Mononuclear cell (primary cell): Measurements from ENCODE around the gene SPON1. TPM values are rescaled to one million over a fixed set of nuclear protein-coding genes. Genes with fewer than 3 reads are reported as not detected.
"Not testable (repeated sequence)": the region's sequence is repeated elsewhere in the genome, so short reads cannot be mapped to it uniquely, and the experiment has no call there.

Experiments
- H3K27me3 ChIP-seq: 2 replicates; pipeline ENCODE4 v1.6.0; 2011; ENCODE audit warnings: low read length, control low read depth; ENCODE audit not compliant: insufficient read depth
- H3K4me1 ChIP-seq: 2 replicates; pipeline ENCODE4 v1.5.1; 2011; ENCODE audit warnings: mild to moderate bottlenecking, low read length, control low read depth; ENCODE audit not compliant: insufficient read depth
- H3K4me3 ChIP-seq: 2 replicates; pipeline ENCODE4 v1.5.1; 2011; ENCODE audit warnings: mild to moderate bottlenecking, low read length, moderate library complexity
- H3K9me3 ChIP-seq: 2 replicates; pipeline ENCODE4 v1.5.1; 2011; ENCODE audit warnings: low read depth, mild to moderate bottlenecking, control low read depth, low read length
- total RNA-seq: library from RNA; depleted of rRNA; stranded (reverse); fragments of >200 nt; gene quantifications from one replicate; pipeline ENCODE4 v1.2.3, GENCODE V29; 2012

SPON1 gene
- total RNA-seq, 1 donor = 0.94 TPM

- no peaks in the 10 kb centered on the region for H3K27me3 ChIP-seq
- H3K4me3 ChIP-seq = no peak overlapping the region
- peaks cover 8% of the 10 kb centered on the region for H3K9me3 ChIP-seq
- no peaks in the 10 kb centered on the region for H3K4me1 ChIP-seq
Observed at GRCh38 chr11:14150878-14151277, 188.4 kb downstream of the SPON1 start.

- not testable (repeated sequence) for H3K4me3 ChIP-seq, H3K4me1 ChIP-seq, H3K27me3 ChIP-seq
- H3K9me3 ChIP-seq = peaks cover 26% of the 10 kb centered on the region
Observed at GRCh38 chr11:14154103-14154502, 191.6 kb downstream of the SPON1 start.

GRCh38 chr11:14158393-14158792 lies 195.9 kb downstream of the SPON1 start:
- H3K4me1 ChIP-seq = no peaks in the 10 kb centered on the region
- peaks cover 26% of the 10 kb centered on the region for H3K9me3 ChIP-seq
- peaks cover 3% of the 10 kb centered on the region for H3K27me3 ChIP-seq
- no peak overlapping the region for H3K4me3 ChIP-seq

- Histone ChIP-seq H3K27me3 (no peaks in the 10 kb centered on the region), H3K4me3 (no peak overlapping the region), H3K9me3 (peaks cover 3% of the 10 kb centered on the region), H3K4me1 (no peaks in the 10 kb centered on the region)
Observed at GRCh38 chr11:14163576-14163975, 201.1 kb downstream of the SPON1 start.

- not testable (repeated sequence) for H3K4me3 ChIP-seq, H3K9me3 ChIP-seq, H3K4me1 ChIP-seq, H3K27me3 ChIP-seq
Observed at GRCh38 chr11:14173679-14174078, 211.2 kb downstream of the SPON1 start.

- H3K4me1 ChIP-seq = no peaks in the 10 kb centered on the region
Observed at GRCh38 chr11:14179116-14179820, 216.7 kb downstream of the SPON1 start.

GRCh38 chr11:14181121-14181520 lies 218.6 kb downstream of the SPON1 start:
- H3K4me3 ChIP-seq = no peak overlapping the region
- no peaks in the 10 kb centered on the region for H3K9me3 ChIP-seq
- no peaks in the 10 kb centered on the region for H3K27me3 ChIP-seq
- H3K4me1 ChIP-seq = no peaks in the 10 kb centered on the region

More at GRCh38 chr11:14179116-14179820, 216.7 kb downstream of the SPON1 start:
- H3K9me3 ChIP-seq = no peaks in the 10 kb centered on the region
- no peak overlapping the region for H3K4me3 ChIP-seq
- no peaks in the 10 kb centered on the region for H3K27me3 ChIP-seq

GRCh38 chr11:14182833-14183364 lies 220.4 kb downstream of the SPON1 start:
- Histone ChIP-seq H3K9me3 (no peaks in the 10 kb centered on the region), H3K4me3 (no peak overlapping the region), H3K4me1 (no peaks in the 10 kb centered on the region), H3K27me3 (no peaks in the 10 kb centered on the region)

- Histone ChIP-seq H3K4me3 (no peak overlapping the region), H3K27me3 (no peaks in the 10 kb centered on the region), H3K9me3 (no peaks in the 10 kb centered on the region), H3K4me1 (no peaks in the 10 kb centered on the region)
Observed at GRCh38 chr11:14184028-14184940, 221.8 kb downstream of the SPON1 start.

- H3K27me3 ChIP-seq = no peaks in the 10 kb centered on the region
- peaks cover 7% of the 10 kb centered on the region for H3K4me1 ChIP-seq
- no peak overlapping the region for H3K4me3 ChIP-seq
- no peaks in the 10 kb centered on the region for H3K9me3 ChIP-seq
Observed at GRCh38 chr11:14185461-14185860, 222.9 kb downstream of the SPON1 start.

GRCh38 chr11:14186046-14186775 lies 223.7 kb downstream of the SPON1 start:
- Histone ChIP-seq H3K9me3 (no peaks in the 10 kb centered on the region), H3K4me3 (no peak overlapping the region), H3K4me1 (peaks cover 7% of the 10 kb centered on the region), H3K27me3 (no peaks in the 10 kb centered on the region)

- no peaks in the 10 kb centered on the region for H3K27me3 ChIP-seq
- H3K4me3 ChIP-seq = no peak overlapping the region
- H3K9me3 ChIP-seq = no peaks in the 10 kb centered on the region
- peaks cover 7% of the 10 kb centered on the region for H3K4me1 ChIP-seq
Observed at GRCh38 chr11:14189874-14190273, 227.4 kb downstream of the SPON1 start.

GRCh38 chr11:14190992-14191778 lies 228.7 kb downstream of the SPON1 start:
- H3K27me3 ChIP-seq = no peaks in the 10 kb centered on the region
- peaks cover 7% of the 10 kb centered on the region for H3K4me1 ChIP-seq

GRCh38 chr11:14193644-14194043 lies 231.1 kb downstream of the SPON1 start:
- H3K4me1 ChIP-seq = peaks cover 7% of the 10 kb centered on the region
- no peaks in the 10 kb centered on the region for H3K9me3 ChIP-seq
- H3K27me3 ChIP-seq = no peaks in the 10 kb centered on the region
- no peak overlapping the region for H3K4me3 ChIP-seq

More at GRCh38 chr11:14190992-14191778, 228.7 kb downstream of the SPON1 start:
- H3K9me3 ChIP-seq = no peaks in the 10 kb centered on the region
- no peak overlapping the region for H3K4me3 ChIP-seq
